ENCODE data around the gene MTHFD1L.

- TF ChIP-seq, protein P1, sequence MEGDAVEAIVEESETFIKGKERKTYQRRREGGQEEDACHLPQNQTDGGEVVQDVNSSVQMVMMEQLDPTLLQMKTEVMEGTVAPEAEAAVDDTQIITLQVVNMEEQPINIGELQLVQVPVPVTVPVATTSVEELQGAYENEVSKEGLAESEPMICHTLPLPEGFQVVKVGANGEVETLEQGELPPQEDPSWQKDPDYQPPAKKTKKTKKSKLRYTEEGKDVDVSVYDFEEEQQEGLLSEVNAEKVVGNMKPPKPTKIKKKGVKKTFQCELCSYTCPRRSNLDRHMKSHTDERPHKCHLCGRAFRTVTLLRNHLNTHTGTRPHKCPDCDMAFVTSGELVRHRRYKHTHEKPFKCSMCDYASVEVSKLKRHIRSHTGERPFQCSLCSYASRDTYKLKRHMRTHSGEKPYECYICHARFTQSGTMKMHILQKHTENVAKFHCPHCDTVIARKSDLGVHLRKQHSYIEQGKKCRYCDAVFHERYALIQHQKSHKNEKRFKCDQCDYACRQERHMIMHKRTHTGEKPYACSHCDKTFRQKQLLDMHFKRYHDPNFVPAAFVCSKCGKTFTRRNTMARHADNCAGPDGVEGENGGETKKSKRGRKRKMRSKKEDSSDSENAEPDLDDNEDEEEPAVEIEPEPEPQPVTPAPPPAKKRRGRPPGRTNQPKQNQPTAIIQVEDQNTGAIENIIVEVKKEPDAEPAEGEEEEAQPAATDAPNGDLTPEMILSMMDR (IDR thresholded peaks at IDR 0.05; ENCODE audit: extremely low read depth in 1 of 2, insufficient read depth in 1 of 2, low read depth in 1 of 2, low read length in 2 of 2), result no peak
- TF ChIP-seq EZH2 (IDR thresholded peaks at IDR 0.05; ENCODE audit: borderline replicate concordance, low read depth, low read length, severe bottlenecking) (no peak), POLR2A (IDR thresholded peaks at IDR 0.05; ENCODE audit: low read depth, low read length) (no peak), POLR2AphosphoS5 (IDR thresholded peaks at IDR 0.05; ENCODE audit: insufficient read depth, low read depth, low read length) (no peak), FOS (IDR thresholded peaks at IDR 0.05; ENCODE audit: borderline replicate concordance, insufficient read depth, low read length) (no peak), MYC (IDR thresholded peaks at IDR 0.05; ENCODE audit: low read depth, low read length) (no peak), JUN (IDR thresholded peaks at IDR 0.05; ENCODE audit: borderline replicate concordance, insufficient read depth, insufficient read length, low read depth) (no peak), GATA2 (IDR thresholded peaks at IDR 0.05; ENCODE audit: insufficient read depth, insufficient read length, low read depth, low read length) (no peak)
- TF ChIP-seq, protein P2, sequence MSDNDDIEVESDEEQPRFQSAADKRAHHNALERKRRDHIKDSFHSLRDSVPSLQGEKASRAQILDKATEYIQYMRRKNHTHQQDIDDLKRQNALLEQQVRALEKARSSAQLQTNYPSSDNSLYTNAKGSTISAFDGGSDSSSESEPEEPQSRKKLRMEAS (IDR thresholded peaks at IDR 0.05; ENCODE audit: insufficient read depth, insufficient read length), result no peak
These were observed 224.5 kb downstream of the MTHFD1L start for GRCh38 chr6:151089978-151090377.
